H1 (cell line): ENCODE results near the gene CPZ. TPM values are rescaled to one million over a fixed set of nuclear protein-coding genes. Genes with fewer than 3 reads are reported as not detected.

Source experiments
- BACH1 ChIP-seq: IDR thresholded peaks from 2 replicates; pipeline ENCODE4 v1.6.1; 2012; ENCODE audit warnings: low read length, improper control_type of control experiment
- CEBPB ChIP-seq: IDR thresholded peaks from 2 replicates; pipeline ENCODE4 v1.6.1; 2012; ENCODE audit warnings: low read depth, low read length
- CREB1 ChIP-seq: IDR thresholded peaks from 2 replicates; pipeline ENCODE4 v1.6.1; 2012; ENCODE audit warnings: inconsistent platforms
- CTCF ChIP-seq, 3 experiments: IDR thresholded peaks; 1 replicate in 2 of 3; 2 replicates in 1 of 3; pipeline versions ENCODE4 v1.5.1 to v1.6.1; 2011; ENCODE audit warnings: low read length in 3 of 3, mild to moderate bottlenecking in 3 of 3, inconsistent platforms in 2 of 3, low read depth in 1 of 3, moderate library complexity in 1 of 3; ENCODE audit not compliant: insufficient read depth in 1 of 3; ENCODE audit errors: control extremely low read depth in 1 of 3
- RFX5 ChIP-seq: IDR thresholded peaks from 2 replicates; pipeline ENCODE4 v1.6.1; 2011; ENCODE audit warnings: low read depth, low read length, improper control_type of control experiment, borderline replicate concordance
- SRF ChIP-seq: IDR thresholded peaks from 2 replicates; pipeline ENCODE4 v1.6.1; 2011; ENCODE audit warnings: mild to moderate bottlenecking, low read depth, low read length, moderate library complexity
- ZNF274 ChIP-seq: IDR thresholded peaks from 2 replicates; pipeline ENCODE4 v1.7.0; 2012; ENCODE audit warnings: low read length, borderline replicate concordance; ENCODE audit errors: extremely low read depth
- polyA plus RNA-seq, 7 experiments: library from polyadenylated mRNA; depleted of rRNA in 3 of 7; stranded (reverse) in 5 of 7; unstranded in 2 of 7; fragments of >200 nt in 5 of 7; fragments of 200-250 nt in 2 of 7; gene quantifications; 1 replicate in 5 of 7; 2 replicates in 1 of 7; 4 replicates in 1 of 7; pipeline versions ENCODE4 v1.2.1 to v1.2.3, GENCODE V29; 2011 to 2013; ENCODE audit warnings: missing spikeins in 2 of 7, mixed read lengths in 2 of 7
- total RNA-seq: library from RNA; stranded (reverse); fragmentation: NEBNext Ultra II Directional; extraction: Animal tissue kit (Norgen Biotek cat#: 25700); gene quantifications from 2 replicates; pipeline ENCODE4 v1.2.1, GENCODE V29; 2021
- TF ChIP-seq, protein P1 (sequence below): fragments of 300-600 bp; sonication (generic); IDR thresholded peaks from 2 replicates; pipeline ENCODE4 v1.7.1; 2012; ENCODE audit warnings: low read length, moderate library complexity, mild to moderate bottlenecking, inconsistent platforms; ENCODE audit not compliant: insufficient replicate concordance

The CPZ gene
- total and polyA plus RNA-seq, 2 of the 8 experiments (the other 6 are each of a cell fraction or from before 2014, with no cell fraction given), result 28.8 to 40.7 TPM

DNA sequence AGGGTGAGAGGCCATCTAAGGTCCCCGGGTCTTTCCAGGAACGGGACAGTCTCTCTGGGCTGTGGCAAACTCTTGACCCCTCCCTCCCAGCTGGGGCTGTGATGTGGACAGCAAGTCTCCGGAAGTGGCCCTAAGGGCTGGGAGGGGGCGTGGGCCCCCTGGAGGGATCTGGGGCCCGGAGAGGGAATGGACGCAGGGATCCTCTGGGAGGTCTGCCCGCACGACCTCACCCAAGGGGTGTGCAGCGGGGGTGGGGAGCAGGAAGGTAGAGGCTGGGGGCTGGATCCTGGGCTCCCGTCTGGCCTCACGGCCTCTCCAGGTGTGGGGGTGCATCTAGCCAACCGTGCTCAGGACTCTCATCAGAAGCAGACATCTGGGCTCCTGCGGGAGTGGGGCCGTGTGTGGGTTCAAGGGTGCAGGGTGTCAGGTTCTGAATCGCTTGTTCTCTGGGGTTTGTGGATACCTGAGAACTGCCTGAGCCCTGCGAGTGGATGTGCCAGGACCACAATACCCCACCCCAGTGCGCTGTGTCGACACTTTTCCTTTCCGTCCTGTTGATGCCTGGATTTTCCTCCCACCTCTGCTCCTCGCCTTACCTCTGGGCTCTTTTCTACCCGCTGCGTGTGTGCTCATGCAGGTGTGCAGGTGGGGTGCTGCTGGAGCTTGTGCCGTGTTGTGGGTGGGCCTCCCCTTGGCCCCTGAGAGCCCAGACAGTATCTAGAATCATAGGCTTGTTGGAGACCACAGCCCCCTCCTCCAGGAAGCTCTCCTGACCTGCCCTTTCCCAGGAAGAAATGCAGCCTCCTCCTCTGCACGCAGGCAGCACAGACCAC lies 915 bp downstream of the CPZ start (continued):
- TF ChIP-seq, protein P1, sequence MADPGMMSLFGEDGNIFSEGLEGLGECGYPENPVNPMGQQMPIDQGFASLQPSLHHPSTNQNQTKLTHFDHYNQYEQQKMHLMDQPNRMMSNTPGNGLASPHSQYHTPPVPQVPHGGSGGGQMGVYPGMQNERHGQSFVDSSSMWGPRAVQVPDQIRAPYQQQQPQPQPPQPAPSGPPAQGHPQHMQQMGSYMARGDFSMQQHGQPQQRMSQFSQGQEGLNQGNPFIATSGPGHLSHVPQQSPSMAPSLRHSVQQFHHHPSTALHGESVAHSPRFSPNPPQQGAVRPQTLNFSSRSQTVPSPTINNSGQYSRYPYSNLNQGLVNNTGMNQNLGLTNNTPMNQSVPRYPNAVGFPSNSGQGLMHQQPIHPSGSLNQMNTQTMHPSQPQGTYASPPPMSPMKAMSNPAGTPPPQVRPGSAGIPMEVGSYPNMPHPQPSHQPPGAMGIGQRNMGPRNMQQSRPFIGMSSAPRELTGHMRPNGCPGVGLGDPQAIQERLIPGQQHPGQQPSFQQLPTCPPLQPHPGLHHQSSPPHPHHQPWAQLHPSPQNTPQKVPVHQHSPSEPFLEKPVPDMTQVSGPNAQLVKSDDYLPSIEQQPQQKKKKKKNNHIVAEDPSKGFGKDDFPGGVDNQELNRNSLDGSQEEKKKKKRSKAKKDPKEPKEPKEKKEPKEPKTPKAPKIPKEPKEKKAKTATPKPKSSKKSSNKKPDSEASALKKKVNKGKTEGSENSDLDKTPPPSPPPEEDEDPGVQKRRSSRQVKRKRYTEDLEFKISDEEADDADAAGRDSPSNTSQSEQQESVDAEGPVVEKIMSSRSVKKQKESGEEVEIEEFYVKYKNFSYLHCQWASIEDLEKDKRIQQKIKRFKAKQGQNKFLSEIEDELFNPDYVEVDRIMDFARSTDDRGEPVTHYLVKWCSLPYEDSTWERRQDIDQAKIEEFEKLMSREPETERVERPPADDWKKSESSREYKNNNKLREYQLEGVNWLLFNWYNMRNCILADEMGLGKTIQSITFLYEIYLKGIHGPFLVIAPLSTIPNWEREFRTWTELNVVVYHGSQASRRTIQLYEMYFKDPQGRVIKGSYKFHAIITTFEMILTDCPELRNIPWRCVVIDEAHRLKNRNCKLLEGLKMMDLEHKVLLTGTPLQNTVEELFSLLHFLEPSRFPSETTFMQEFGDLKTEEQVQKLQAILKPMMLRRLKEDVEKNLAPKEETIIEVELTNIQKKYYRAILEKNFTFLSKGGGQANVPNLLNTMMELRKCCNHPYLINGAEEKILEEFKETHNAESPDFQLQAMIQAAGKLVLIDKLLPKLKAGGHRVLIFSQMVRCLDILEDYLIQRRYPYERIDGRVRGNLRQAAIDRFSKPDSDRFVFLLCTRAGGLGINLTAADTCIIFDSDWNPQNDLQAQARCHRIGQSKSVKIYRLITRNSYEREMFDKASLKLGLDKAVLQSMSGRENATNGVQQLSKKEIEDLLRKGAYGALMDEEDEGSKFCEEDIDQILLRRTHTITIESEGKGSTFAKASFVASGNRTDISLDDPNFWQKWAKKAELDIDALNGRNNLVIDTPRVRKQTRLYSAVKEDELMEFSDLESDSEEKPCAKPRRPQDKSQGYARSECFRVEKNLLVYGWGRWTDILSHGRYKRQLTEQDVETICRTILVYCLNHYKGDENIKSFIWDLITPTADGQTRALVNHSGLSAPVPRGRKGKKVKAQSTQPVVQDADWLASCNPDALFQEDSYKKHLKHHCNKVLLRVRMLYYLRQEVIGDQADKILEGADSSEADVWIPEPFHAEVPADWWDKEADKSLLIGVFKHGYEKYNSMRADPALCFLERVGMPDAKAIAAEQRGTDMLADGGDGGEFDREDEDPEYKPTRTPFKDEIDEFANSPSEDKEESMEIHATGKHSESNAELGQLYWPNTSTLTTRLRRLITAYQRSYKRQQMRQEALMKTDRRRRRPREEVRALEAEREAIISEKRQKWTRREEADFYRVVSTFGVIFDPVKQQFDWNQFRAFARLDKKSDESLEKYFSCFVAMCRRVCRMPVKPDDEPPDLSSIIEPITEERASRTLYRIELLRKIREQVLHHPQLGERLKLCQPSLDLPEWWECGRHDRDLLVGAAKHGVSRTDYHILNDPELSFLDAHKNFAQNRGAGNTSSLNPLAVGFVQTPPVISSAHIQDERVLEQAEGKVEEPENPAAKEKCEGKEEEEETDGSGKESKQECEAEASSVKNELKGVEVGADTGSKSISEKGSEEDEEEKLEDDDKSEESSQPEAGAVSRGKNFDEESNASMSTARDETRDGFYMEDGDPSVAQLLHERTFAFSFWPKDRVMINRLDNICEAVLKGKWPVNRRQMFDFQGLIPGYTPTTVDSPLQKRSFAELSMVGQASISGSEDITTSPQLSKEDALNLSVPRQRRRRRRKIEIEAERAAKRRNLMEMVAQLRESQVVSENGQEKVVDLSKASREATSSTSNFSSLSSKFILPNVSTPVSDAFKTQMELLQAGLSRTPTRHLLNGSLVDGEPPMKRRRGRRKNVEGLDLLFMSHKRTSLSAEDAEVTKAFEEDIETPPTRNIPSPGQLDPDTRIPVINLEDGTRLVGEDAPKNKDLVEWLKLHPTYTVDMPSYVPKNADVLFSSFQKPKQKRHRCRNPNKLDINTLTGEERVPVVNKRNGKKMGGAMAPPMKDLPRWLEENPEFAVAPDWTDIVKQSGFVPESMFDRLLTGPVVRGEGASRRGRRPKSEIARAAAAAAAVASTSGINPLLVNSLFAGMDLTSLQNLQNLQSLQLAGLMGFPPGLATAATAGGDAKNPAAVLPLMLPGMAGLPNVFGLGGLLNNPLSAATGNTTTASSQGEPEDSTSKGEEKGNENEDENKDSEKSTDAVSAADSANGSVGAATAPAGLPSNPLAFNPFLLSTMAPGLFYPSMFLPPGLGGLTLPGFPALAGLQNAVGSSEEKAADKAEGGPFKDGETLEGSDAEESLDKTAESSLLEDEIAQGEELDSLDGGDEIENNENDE, result no peak
- TF ChIP-seq RFX5 (no peak), CREB1 (no peak), SRF (no peak), CTCF (IDR thresholded peaks at IDR 0.05; ENCODE audit: control extremely low read depth in 1 of 3, insufficient read depth in 1 of 3, low read depth in 1 of 3, low read length in 3 of 3) (no peak), BACH1 (no peak), CEBPB (no peak), ZNF274 (no peak)
